Brain microvascular endothelial cell (primary cell): Measurements from ENCODE around the gene HSPA4L.

Experiments
- DNase-seq: peaks from one replicate; pipeline ENCODE4 v3.0.0-alpha.2; 2020
- H3K27ac ChIP-seq: fragments of 250-450 bp; sonication (Bioruptor Pico); 2 replicates; pipeline ENCODE4 v1.5.1; 2020; ENCODE audit warnings: mild to moderate bottlenecking, moderate library complexity
- H3K27me3 ChIP-seq: fragments of 250-450 bp; sonication (Bioruptor Pico); replicated peaks from 2 replicates; pipeline ENCODE4 v1.5.1; 2020; ENCODE audit warnings: mild to moderate bottlenecking
- H3K36me3 ChIP-seq: fragments of 250-450 bp; sonication (Bioruptor Pico); replicated peaks from 2 replicates; pipeline ENCODE4 v1.5.1; 2020; ENCODE audit warnings: mild to moderate bottlenecking
- H3K4me3 ChIP-seq: 2 replicates; pipeline ENCODE4 v1.5.1; 2011; ENCODE audit warnings: low read depth, mild to moderate bottlenecking, control low read depth, low read length, moderate library complexity
- CTCF ChIP-seq: IDR thresholded peaks from 2 replicates; pipeline ENCODE4 v1.5.1; 2011; ENCODE audit warnings: low read depth, mild to moderate bottlenecking, moderate library complexity, low read length, control low read depth, inconsistent platforms; ENCODE audit errors: missing control alignments
- in situ Hi-C: cut with HindIII; loops from 2 replicates; pipeline ENCODE4 v1.10.0; 2017; ENCODE audit warnings: low sequenced_read_pairs, low pct_ligation_motif_present

HSPA4L gene

GRCh38 chr4:127809173-127809800, 27.2 kb downstream of the HSPA4L start:
- no peak for DNase-seq
- Histone ChIP-seq H3K27ac (no peak overlapping the region), H3K4me3 (no peak overlapping the region), H3K27me3 (no peaks in the 10 kb centered on the region), H3K36me3 (no peaks in the 10 kb centered on the region)
- peak; percentile 41 for TF ChIP-seq CTCF
- in situ Hi-C loops = no loop called here

GRCh38 chr4:127810551-127810950, 28.4 kb downstream of the HSPA4L start:
- no peaks in the 10 kb centered on the region for H3K36me3 ChIP-seq
- TF ChIP-seq CTCF = no peak
- no peak overlapping the region for H3K4me3 ChIP-seq
- no peaks in the 10 kb centered on the region for H3K27me3 ChIP-seq
- no peak overlapping the region for H3K27ac ChIP-seq
- DNase-seq = no peak
- in situ Hi-C loops = no loop called here

- DNase-seq = no peak
- Histone ChIP-seq H3K27me3 (no peaks in the 10 kb centered on the region), H3K27ac (no peak overlapping the region), H3K4me3 (no peak overlapping the region), H3K36me3 (no peaks in the 10 kb centered on the region)
- in situ Hi-C loops = no loop called here
- no peak for TF ChIP-seq CTCF
Observed at GRCh38 chr4:127822430-127822829, 40.3 kb downstream of the HSPA4L start.

- in situ Hi-C loops = no loop called here
- Histone ChIP-seq H3K27me3 (no peaks in the 10 kb centered on the region), H3K27ac (no peak overlapping the region), H3K4me3 (no peak overlapping the region), H3K36me3 (no peaks in the 10 kb centered on the region)
- TF ChIP-seq CTCF = no peak
- no peak for DNase-seq
Observed at GRCh38 chr4:127828121-127828520, 46.0 kb downstream of the HSPA4L start.

GRCh38 chr4:127829014-127829413, 46.9 kb downstream of the HSPA4L start:
- TF ChIP-seq CTCF = no peak
- Histone ChIP-seq H3K4me3 (no peak overlapping the region), H3K27me3 (no peaks in the 10 kb centered on the region), H3K27ac (no peak overlapping the region), H3K36me3 (no peaks in the 10 kb centered on the region)
- DNase-seq = no peak
- in situ Hi-C loops = no loop called here

GRCh38 chr4:127832585-127832984, 50.5 kb downstream of the HSPA4L start:
- no peak overlapping the region for H3K27ac ChIP-seq
- no peak for TF ChIP-seq CTCF
- H3K36me3 ChIP-seq = no peaks in the 10 kb centered on the region
- no peak overlapping the region for H3K4me3 ChIP-seq
- in situ Hi-C loops = no loop called here
- no peaks in the 10 kb centered on the region for H3K27me3 ChIP-seq
- no peak for DNase-seq
